Spleen (tissue), 11 donors: Measurements from ENCODE around the gene MAGI2. TPM values are rescaled to one million over a fixed set of nuclear protein-coding genes. Genes with fewer than 3 reads are reported as not detected.

Experiments
- DNase-seq: peaks from one replicate; pipeline ENCODE4 v3.0.0-alpha.2; 2020
- H3K27ac ChIP-seq, 8 donors: fragments of 200-600 bp; sonication (generic) in 7 of 8; 1 replicate in 4 of 8; 2 replicates in 4 of 8; pipeline versions ENCODE4 v1.5.0 to v1.8.0; 2016 to 2021; ENCODE audit warnings: inconsistent platforms in 4 of 8, mild to moderate bottlenecking in 4 of 8, moderate library complexity in 1 of 8
- H3K27me3 ChIP-seq, 7 donors: fragments of 200-600 bp; sonication (generic) in 6 of 7; replicated peaks in 1 of 7; 1 replicate in 4 of 7; 2 replicates in 3 of 7; pipeline versions ENCODE4 v1.5.0 to v1.8.0; 2016 to 2021; ENCODE audit warnings: inconsistent platforms in 3 of 7, mild to moderate bottlenecking in 1 of 7
- H3K36me3 ChIP-seq, 6 donors: fragments of 200-600 bp; sonication (generic) in 5 of 6; 1 replicate in 4 of 6; 2 replicates in 2 of 6; pipeline versions ENCODE4 v1.5.0 to v1.8.0; 2016 to 2021; ENCODE audit warnings: inconsistent platforms in 2 of 6
- H3K4me1 ChIP-seq, 6 donors: fragments of 200-600 bp; sonication (generic) in 5 of 6; 1 replicate in 3 of 6; 2 replicates in 3 of 6; pipeline versions ENCODE4 v1.5.0 to v1.8.0; 2016 to 2021; ENCODE audit warnings: inconsistent platforms in 3 of 6
- H3K4me3 ChIP-seq, 8 donors: fragments of 200-600 bp; sonication (generic) in 7 of 8; 1 replicate in 4 of 8; 2 replicates in 4 of 8; pipeline versions ENCODE4 v1.5.0 to v1.8.0; 2016 to 2021; ENCODE audit warnings: inconsistent platforms in 4 of 8, mild to moderate bottlenecking in 4 of 8, moderate library complexity in 2 of 8
- H3K9me3 ChIP-seq, 8 donors: fragments of 200-600 bp; sonication (generic) in 7 of 8; 1 replicate in 4 of 8; 2 replicates in 4 of 8; pipeline versions ENCODE4 v1.5.0 to v1.8.0; 2016 to 2021; ENCODE audit warnings: inconsistent platforms in 4 of 8
- CTCF ChIP-seq, 11 experiments: fragments of 200-600 bp in 7 of 11; fragments of 450-650 bp in 4 of 11; sonication (generic) in 4 of 11; IDR thresholded peaks in 8 of 11; conservative IDR thresholded peaks in 3 of 11; 1 replicate in 7 of 11; 2 replicates in 4 of 11; pipeline versions ENCODE4 v1.4.0 to v1.8.0; 2016 to 2021; ENCODE audit warnings: antibody characterized with exemption in 11 of 11, inconsistent platforms in 4 of 11, mild to moderate bottlenecking in 1 of 11
- POLR2A ChIP-seq, 3 donors: fragments of 450-650 bp; IDR thresholded peaks; one replicate each; pipeline ENCODE4 v1.5.1; 2017; ENCODE audit warnings: antibody characterized with exemption in 3 of 3, mild to moderate bottlenecking in 1 of 3
- POLR2AphosphoS5 ChIP-seq, 3 donors: sonication (generic); formaldehyde crosslinking; IDR thresholded peaks; one replicate each; pipeline ENCODE4 v1.5.1; 2017; ENCODE audit warnings: antibody characterized with exemption in 3 of 3
- WGBS, 5 donors: extraction: QIAGEN DNeasy Blood & Tissue Kit in 3 of 5; methylation state at CpG; one replicate each; pipeline versions ENCODE4 v1.1.5 to v1.1.7; 2013 to 2018; 5-methylcytosine and 5-hydroxymethylcytosine counted together
- intact Hi-C: fragments of 100-400 bp; cut with DNase I; formaldehyde crosslinking; loops from one replicate; pipeline ENCODE4 v1.15.0; 2023; ENCODE audit warnings: low total_unique reads
- polyA plus RNA-seq, 3 donors: library from polyadenylated mRNA; stranded (reverse); fragments of 200-250 nt; gene quantifications; one replicate each; pipeline ENCODE4 v1.2.1, GENCODE V29; 2013
- total RNA-seq, 7 donors: library from RNA; depleted of rRNA in 3 of 7; stranded (reverse); fragments of >200 nt in 3 of 7; fragmentation: NEBNext Ultra II Directional in 4 of 7; extraction: Animal tissue kit (Norgen Biotek cat#: 25700) in 4 of 7; gene quantifications; one replicate each; pipeline versions ENCODE4 v1.1.0 to v1.2.1, GENCODE V29; 2016 to 2021
- donor health status: healthy with polysubstance abuse.
- donor health status: DM: no; HTN: no; CAD: no; lungs with moderate emphysema.
- donor health status: DM: no; HTN: no; CAD: no.
- donor health status: Bipolar disorder and iron deficiency.
- donor health status: healthy.
- donor health status: DM: no; HTN: no; CAD: no.
- donor health status: DM: yes; HTN: yes; CAD: no.

The MAGI2 gene
- total and polyA plus RNA-seq, 10 donors, result 0.74 to 18.1 (median 11.1) TPM

DNA sequence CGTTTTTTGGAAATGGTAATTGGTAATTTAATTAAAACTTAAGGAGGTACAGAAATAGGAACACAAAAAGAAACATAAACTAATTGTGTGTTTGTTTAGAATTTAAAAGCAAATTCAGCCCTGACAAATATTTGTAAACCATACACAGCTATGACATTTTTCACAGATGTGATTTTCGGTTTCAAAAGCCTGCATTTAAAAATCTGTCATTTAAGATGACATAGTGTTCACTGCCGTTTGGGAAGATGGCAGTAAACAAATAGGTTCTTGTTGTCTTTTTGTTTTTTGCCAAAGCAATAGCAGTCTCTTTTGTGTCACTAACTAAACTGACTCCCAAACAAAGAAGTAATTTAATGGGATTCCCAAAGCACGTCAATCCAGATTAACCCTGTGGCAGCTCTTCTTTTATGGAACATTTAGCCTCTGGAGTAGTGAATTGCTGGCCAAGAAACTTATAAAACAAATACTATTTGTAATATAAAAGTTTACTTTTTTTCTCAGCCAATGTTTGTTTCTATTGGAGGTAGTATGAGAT is 957.3 kb downstream of the MAGI2 start:
- H3K27me3 ChIP-seq, result no peaks in the 10 kb centered on the region
- no peaks in the 10 kb centered on the region for H3K4me1 ChIP-seq
- TF ChIP-seq POLR2A (IDR thresholded peaks at IDR 0.05), result no peak
- no peak for TF ChIP-seq CTCF (IDR thresholded peaks at IDR 0.05 in 8 of 11, conservative IDR thresholded peaks at IDR 0.05 in 3 of 11)
- TF ChIP-seq POLR2AphosphoS5 (IDR thresholded peaks at IDR 0.05), result no peak
- H3K4me3 ChIP-seq, result no peak overlapping the region
- intact Hi-C loops, result no loop called here
- no peaks in the 10 kb centered on the region for H3K9me3 ChIP-seq
- no peaks in the 10 kb centered on the region for H3K36me3 ChIP-seq
- WGBS, 5 donors, result 61 to 70% (median 62%) methylated on average over 4 of the region's 4 CpGs
- no peak overlapping the region for H3K27ac ChIP-seq
- DNase-seq, result no peak

GRCh38 chr7:78493401-78493800 is 960.1 kb downstream of the MAGI2 start:
- Histone ChIP-seq H3K4me1 (no peaks in the 10 kb centered on the region), H3K27ac (no peak overlapping the region), H3K9me3 (no peaks in the 10 kb centered on the region), H3K4me3 (no peak overlapping the region), H3K27me3 (no peaks in the 10 kb centered on the region), H3K36me3 (no peaks in the 10 kb centered on the region)
- intact Hi-C loops, result no loop called here
- TF ChIP-seq CTCF (IDR thresholded peaks at IDR 0.05 in 8 of 11, conservative IDR thresholded peaks at IDR 0.05 in 3 of 11) (no peak), POLR2A (IDR thresholded peaks at IDR 0.05) (no peak), POLR2AphosphoS5 (IDR thresholded peaks at IDR 0.05) (no peak)
- WGBS, 5 donors, result 75 to 96% (median 92%) methylated on average over 3 of the region's 3 CpGs
- no peak for DNase-seq

GRCh38 chr7:78492146-78492545 is 961.3 kb downstream of the MAGI2 start:
- Histone ChIP-seq H3K4me1 (no peaks in the 10 kb centered on the region), H3K9me3 (no peaks in the 10 kb centered on the region), H3K27me3 (no peaks in the 10 kb centered on the region), H3K36me3 (no peaks in the 10 kb centered on the region), H3K4me3 (no peak overlapping the region), H3K27ac (no peak overlapping the region)
- intact Hi-C loops, result no loop called here
- 87 to 96% (median 92%) methylated on average over 1 of the region's 1 CpG for WGBS, 5 donors
- no peak for DNase-seq
- TF ChIP-seq POLR2AphosphoS5 (IDR thresholded peaks at IDR 0.05) (no peak), POLR2A (IDR thresholded peaks at IDR 0.05) (no peak)

GRCh38 chr7:78490524-78490923 is 962.9 kb downstream of the MAGI2 start:
- TF ChIP-seq POLR2A (IDR thresholded peaks at IDR 0.05) (no peak), CTCF (IDR thresholded peaks at IDR 0.05 in 8 of 11, conservative IDR thresholded peaks at IDR 0.05 in 3 of 11) (no peak), POLR2AphosphoS5 (IDR thresholded peaks at IDR 0.05) (no peak)
- Histone ChIP-seq H3K36me3 (no peaks in the 10 kb centered on the region), H3K9me3 (no peaks in the 10 kb centered on the region), H3K27me3 (no peaks in the 10 kb centered on the region), H3K4me1 (no peaks in the 10 kb centered on the region), H3K4me3 (no peak overlapping the region), H3K27ac (no peak overlapping the region)
- intact Hi-C loops, result no loop called here
- DNase-seq, result no peak
